ENCODE data around the gene PHACTR1.

The PHACTR1 gene

DNA sequence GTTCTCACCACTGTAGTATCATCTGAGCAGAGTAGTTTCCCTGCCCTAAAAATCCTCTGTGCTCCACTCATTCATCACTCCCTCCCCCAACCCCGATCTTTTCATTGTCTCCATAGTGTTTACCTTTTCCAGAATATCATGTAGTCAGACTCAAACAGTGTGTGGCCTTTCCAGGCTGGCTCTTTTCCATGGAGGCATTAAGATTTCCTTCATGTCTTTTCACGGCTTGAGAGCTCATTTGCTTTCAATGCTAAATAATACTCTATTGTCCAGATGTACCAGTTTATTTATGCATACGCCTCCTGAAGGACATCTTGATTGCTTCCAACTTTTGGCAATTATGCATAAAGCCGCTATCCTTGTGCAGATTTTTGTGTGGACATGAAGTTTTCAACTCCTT lies 235.8 kb downstream of the PHACTR1 start:
- no peak for DNase-seq (ENCODE audit: low read depth)

GRCh38 chr6:12955956-12956355 lies 239.4 kb downstream of the PHACTR1 start:
- DNase-seq (ENCODE audit: low read depth): no peak

DNA sequence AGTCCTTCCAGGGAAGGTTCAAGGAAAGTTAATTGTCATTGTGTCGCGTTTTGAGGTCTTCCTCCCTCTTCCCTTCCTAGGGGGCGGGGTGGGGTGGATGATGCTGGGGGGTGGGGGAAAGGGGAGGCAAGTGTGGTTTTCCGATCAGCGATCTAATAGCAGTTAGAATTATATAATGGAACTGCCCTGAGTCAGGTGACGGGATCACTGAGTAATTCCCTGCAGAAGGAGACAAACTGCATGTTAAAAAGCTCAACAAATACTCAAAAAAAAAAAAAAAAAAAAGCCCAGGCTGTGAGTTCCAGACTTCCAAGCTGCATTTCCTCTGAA lies 240.4 kb downstream of the PHACTR1 start:
- DNase-seq (ENCODE audit: low read depth): no peak

GRCh38 chr6:12957321-12958051 lies 240.9 kb downstream of the PHACTR1 start:
- no peak for DNase-seq (ENCODE audit: low read depth)

GRCh38 chr6:12958052-12958706 lies 241.6 kb downstream of the PHACTR1 start:
- DNase-seq (ENCODE audit: low read depth): no peak

- DNase-seq (ENCODE audit: low read depth): no peak
Measured at GRCh38 chr6:12961761-12962160, 245.2 kb downstream of the PHACTR1 start.

DNA sequence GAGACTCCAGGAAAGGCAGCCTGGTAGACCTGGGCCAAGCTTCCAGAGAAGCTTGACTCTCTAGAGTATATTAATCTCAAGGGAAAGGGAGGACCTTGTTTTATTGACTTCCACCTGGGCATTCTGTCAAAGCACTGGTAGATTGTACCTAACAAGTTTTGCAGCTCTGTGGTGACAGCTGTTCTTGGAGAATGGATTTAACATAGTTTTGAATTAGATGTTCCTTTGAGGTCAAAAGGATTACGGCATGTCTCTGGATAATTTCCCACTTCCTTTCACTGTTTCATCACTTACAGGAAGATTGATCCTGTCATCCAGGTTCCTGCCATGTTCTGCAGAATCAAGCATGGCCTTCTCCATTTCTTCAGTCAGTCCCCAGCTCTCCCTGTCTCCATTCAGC lies 246.0 kb downstream of the PHACTR1 start:
- no peak for DNase-seq (ENCODE audit: low read depth)

DNA sequence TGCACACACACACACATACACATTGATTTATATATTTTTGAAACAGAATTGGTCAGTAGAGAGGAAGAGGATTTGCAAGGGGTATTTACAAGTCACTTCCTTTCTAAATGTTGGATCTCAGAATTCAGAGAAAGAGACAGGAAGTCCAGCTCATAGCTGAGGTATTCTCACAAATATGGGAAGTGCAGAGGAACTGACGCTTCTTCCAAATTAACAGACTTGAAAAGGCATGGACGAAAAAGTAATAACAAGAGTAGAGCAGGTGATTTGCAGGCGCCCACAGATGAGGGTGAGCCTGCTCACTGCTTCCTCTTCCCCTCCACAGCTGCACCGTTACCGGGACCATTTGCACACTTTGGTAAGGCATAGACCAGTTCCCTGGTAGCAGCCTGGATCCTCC lies 246.4 kb downstream of the PHACTR1 start:
- no peak for DNase-seq (ENCODE audit: low read depth)

GRCh38 chr6:12963567-12963966 lies 247.0 kb downstream of the PHACTR1 start:
- no peak for DNase-seq (ENCODE audit: low read depth)

GRCh38 chr6:12967686-12968085 lies 251.1 kb downstream of the PHACTR1 start:
- DNase-seq (ENCODE audit: low read depth): no peak

DNA sequence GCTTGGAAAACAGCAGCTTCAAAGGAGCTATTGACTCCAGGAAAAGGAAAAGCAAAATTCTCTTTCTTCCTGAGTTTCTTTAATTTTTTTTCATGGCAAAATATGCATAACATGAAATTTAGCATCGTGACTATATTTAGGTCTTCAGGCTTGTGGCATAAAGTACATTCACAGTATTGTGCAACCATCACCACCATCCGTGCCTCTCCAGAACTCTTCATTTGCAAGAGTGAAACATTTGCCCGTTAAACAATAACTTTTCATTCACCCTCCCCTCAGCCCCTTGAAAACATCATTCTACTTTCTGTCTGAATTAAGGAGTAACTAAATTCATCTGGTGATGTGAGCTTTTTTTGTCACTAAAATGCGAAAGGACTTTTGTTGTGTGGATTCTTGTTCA lies 251.7 kb downstream of the PHACTR1 start:
- no peak for DNase-seq (ENCODE audit: low read depth)

- DNase-seq (ENCODE audit: low read depth): no peak
Measured at GRCh38 chr6:12968839-12969558, 252.4 kb downstream of the PHACTR1 start.

- DNase-seq (ENCODE audit: low read depth): no peak
Measured at GRCh38 chr6:12969966-12970365, 253.4 kb downstream of the PHACTR1 start.

DNA sequence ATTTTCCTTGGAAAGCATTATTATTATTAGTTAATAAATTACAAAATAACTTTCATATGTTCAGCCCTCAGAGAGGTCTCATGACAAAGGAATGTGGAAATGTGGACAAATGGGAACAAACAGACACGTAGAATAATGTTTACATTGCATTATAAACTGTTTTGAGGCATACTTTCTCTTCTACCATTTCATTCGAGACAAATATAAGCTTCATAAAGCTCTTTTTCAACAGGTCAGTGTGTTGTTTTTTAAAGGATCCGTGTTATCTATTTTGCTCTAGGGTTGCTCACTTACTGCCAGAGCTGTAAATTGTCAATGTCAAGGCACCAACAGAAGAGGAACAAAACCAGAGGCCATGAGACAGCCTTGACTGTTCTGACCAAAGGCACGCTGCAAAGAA lies 256.8 kb downstream of the PHACTR1 start:
- no peak for DNase-seq (ENCODE audit: low read depth)

- DNase-seq (ENCODE audit: low read depth): no peak
Measured at GRCh38 chr6:12974551-12974950, 258.0 kb downstream of the PHACTR1 start.

- no peak for DNase-seq (ENCODE audit: low read depth)
Measured at GRCh38 chr6:12976366-12976765, 259.8 kb downstream of the PHACTR1 start.

DNA sequence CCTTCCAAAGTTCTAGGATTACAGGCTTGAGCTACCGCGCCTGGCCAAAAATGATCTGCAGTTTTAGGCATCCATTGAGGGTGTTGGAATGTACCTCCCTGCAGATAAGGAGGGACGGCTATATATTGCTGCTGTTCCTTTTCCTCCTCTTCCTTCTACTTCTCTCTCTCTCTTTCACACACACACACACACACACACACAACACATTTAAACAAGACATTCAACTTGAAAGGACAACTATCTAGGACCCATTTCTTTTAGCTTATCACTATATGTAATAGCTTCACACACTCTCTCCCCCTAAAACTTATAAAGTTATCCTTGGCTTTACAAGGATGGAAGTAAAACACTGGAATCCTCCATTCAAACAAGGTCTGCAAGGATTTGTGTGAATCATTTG lies 260.6 kb downstream of the PHACTR1 start:
- no peak for DNase-seq (ENCODE audit: low read depth)

DNA sequence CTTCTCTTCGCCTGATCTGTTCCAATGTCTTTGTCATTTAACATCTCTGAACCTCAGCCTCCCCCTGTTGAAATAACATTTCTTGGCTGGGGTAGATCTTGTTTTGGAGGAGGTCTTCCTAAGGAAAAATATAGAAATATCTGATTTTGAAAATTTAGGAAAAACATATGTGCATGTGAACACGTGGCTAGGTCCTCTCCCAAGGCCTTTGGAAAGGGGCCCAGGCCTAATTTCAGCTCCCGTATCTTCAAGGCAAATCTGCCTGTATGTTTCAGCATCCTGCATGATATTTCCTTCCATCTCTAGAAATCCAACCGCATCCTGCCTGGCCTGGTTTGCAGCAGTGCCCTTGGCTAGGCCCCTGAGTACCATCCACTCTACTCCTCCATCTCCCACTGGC lies 261.2 kb downstream of the PHACTR1 start:
- no peak for DNase-seq (ENCODE audit: low read depth)

GRCh38 chr6:12980741-12981140 lies 264.2 kb downstream of the PHACTR1 start:
- DNase-seq (ENCODE audit: low read depth): no peak

- no peak for DNase-seq (ENCODE audit: low read depth)
Measured at GRCh38 chr6:12984776-12985175, 268.2 kb downstream of the PHACTR1 start.

GRCh38 chr6:12987783-12988182 lies 271.2 kb downstream of the PHACTR1 start:
- DNase-seq (ENCODE audit: low read depth): no peak

GRCh38 chr6:12990162-12990561 lies 273.6 kb downstream of the PHACTR1 start:
- DNase-seq (ENCODE audit: low read depth): no peak

- DNase-seq (ENCODE audit: low read depth): no peak
Measured at GRCh38 chr6:12991435-12991834, 274.9 kb downstream of the PHACTR1 start.
